Measurements from ENCODE around the gene ADAM30.

ADAM30 gene

DNA sequence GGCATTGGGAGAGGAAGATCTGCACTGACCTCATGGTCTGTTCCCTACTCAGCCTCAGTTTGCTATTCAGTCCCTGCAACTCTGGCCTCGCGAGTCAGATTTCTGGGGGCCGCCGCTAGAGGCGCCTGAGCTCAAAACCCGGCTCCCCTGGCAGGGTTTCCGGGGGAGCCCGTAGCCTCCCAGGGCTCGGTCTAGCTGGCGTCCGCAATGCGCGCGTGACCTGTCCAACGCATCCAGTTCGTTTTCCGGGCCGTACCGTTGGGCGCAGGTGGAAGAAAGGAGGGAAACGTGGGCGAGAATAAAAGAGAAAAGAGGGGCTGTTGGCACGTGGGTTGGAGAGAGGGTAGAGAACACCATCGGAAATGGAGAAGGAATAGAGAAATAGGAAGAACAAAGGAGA lies at the start of gene ADAM30:
TSS of gene ADAM30 (minus strand) at position 213 of the 400 bp plus-strand sequence. CDS start at position 34, 179 bp downstream.
- DNase-seq = no peak

GRCh38 chr1:119943216-119943615 lies 46.9 kb upstream of the ADAM30 start:
- DNase-seq = no peak

DNA sequence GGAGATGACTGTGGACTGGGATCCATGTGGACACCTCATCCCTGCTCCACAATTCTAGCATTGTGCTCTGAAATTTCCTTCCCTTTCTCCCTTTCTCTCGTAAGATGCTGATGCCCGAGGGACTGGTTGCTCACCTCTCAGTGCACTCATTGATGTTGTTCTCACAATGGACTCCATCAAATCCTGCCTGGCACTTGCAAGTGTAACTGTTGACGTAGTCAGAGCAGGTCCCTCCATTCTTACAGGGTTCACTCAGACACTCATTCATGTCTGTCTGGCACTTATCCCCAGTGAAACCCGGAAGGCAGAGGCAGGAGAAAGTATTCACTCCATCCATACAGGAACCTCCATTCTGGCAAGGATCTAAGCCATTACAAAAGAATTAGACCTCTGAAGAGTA lies 45.1 kb upstream of the ADAM30 start:
- DNase-seq = no peak

GRCh38 chr1:119940697-119941096 lies 44.4 kb upstream of the ADAM30 start:
- no peak for DNase-seq

DNA sequence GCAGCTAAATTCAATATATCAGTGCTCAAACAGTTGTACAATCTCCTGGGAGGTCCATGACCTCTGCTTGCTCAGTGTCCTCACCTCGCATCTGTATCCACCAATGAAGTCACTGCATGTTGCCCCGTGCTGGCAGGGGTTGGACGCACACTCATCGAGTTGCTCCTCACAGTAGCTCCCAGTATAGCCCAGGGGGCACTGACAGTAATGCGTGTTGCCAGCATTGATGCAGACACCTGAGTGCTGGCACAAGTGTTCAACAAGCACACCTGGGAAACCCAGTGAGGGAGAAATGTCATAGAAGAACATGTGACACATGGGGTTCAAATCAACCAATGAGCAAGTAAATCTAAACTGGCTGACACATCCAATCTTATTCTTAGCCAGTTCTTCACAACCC lies 40.9 kb upstream of the ADAM30 start:
- no peak for DNase-seq

DNA sequence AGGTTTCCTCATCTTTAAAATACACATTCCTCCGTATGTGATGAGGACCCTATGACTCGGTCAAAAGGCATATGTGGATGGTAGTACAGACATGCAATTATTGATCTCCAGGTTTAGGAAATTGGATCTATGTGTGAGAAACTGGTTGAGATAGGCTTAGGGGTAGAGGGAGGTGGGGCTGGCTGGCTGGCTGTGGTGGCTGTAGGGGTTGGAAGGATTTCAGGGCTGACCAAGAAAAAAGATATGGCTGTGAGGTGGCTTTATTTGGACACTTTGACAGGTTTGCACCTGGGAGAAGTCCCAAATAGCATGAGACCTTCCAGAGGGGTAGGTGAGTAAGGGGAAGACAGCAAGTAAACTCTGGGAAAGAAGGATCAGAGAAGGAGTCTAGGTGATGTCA lies 39.6 kb upstream of the ADAM30 start:
- DNase-seq = no peak

GRCh38 chr1:119935373-119935772 lies 39.1 kb upstream of the ADAM30 start:
- DNase-seq = no peak

- DNase-seq = no peak
These were observed 37.1 kb upstream of the ADAM30 start for GRCh38 chr1:119933397-119933796.

GRCh38 chr1:119929643-119930315 lies 33.5 kb upstream of the ADAM30 start:
- no peak for DNase-seq

GRCh38 chr1:119926553-119926952 lies 30.2 kb upstream of the ADAM30 start:
- no peak for DNase-seq

DNA sequence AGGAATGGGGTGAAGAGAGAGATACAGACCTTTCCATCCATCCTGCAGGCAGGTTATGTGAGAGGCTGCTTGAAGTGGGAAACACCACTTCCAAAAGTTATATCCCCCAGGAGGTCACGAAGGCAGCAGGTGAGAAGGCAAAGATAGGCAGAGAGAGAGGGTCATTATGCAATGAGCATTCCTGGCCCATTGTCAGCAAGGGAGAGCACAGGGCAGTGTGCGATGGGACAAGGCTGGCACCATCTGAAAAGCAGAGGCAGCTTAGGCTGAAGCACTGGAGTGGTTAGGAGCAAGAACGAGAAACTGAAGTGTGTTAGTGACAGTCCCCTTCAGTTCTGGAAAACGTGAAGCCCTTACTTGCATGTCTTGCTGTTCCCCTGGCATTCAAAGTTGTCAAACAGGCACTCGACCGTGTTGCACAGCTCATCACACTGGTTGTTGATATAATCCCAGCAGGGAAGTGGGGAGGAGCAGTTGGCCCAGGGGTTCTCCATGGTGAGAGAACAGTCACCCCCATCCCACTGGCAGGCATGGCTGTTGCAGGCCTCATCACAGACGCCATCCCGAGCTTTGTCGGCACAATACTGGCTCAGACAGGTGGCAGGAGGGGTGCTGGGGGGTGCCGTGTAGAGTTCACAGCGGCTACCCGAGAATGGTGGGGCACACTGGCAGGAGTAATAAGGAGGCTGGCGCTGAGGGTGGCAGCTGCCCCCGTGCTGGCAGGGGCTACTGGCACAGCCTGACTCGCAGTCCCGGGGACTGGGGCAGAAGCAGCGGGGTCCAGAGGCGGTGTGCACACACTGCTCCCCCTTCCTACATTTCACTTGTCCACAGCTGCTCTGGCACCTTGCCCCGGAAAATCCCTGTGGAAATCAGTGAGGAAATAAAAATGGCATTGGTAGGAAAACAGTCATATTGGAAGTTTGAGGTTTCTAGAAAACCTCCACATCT lies 28.9 kb upstream of the ADAM30 start:
- DNase-seq = no peak

- DNase-seq = no peak
These were observed 24.0 kb upstream of the ADAM30 start for GRCh38 chr1:119920104-119920968.

DNA sequence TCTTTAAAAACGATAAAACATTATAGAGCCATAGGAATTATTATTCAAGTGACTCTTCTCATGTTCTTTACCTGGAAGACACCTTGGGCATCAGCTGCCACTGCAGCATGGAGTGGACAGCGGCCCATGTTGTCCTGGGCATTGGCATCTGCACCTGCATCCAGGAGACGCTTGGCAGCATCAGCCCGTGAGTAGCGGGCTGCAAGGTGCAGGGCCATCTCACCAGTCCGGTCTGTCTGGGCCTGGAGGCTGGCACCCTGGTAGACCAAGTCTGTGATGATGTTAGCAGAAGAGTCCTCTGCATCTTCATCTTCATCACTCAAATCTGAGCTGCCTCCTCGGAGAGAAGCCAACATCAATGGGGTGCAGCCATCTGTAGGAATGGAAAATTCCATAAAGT lies 22.9 kb upstream of the ADAM30 start:
- DNase-seq = no peak

GRCh38 chr1:119918301-119918700 lies 22.0 kb upstream of the ADAM30 start:
- no peak for DNase-seq

- no peak for DNase-seq
These were observed 21.2 kb upstream of the ADAM30 start for GRCh38 chr1:119917304-119918055.

DNA sequence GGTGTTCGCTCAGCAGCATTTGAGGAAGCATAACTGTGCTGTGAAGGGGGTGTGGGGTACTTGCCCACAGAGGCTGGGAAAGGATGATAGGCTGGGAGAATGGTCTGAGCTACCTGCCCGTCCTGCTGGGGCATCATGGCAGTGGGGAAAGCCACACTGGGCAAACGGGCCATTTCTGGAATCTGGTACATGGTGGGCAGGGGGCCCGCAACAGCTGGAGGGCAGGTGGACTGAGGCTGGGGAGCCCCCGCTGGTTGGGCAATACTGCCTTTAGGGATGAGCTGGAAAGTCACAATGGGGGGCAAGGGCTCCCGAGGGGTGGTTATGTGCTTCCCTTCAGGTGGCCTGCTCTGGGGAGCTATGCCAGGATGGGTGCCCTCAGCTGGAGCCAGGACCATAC lies 19.2 kb upstream of the ADAM30 start:
- no peak for DNase-seq

GRCh38 chr1:119914071-119914470 lies 17.8 kb upstream of the ADAM30 start:
- no peak for DNase-seq

- DNase-seq = no peak
These were observed 16.6 kb upstream of the ADAM30 start for GRCh38 chr1:119912963-119913362.

GRCh38 chr1:119911775-119912174 lies 15.5 kb upstream of the ADAM30 start:
- DNase-seq = no peak

- no peak for DNase-seq
These were observed 14.3 kb upstream of the ADAM30 start for GRCh38 chr1:119910618-119911017.

DNA sequence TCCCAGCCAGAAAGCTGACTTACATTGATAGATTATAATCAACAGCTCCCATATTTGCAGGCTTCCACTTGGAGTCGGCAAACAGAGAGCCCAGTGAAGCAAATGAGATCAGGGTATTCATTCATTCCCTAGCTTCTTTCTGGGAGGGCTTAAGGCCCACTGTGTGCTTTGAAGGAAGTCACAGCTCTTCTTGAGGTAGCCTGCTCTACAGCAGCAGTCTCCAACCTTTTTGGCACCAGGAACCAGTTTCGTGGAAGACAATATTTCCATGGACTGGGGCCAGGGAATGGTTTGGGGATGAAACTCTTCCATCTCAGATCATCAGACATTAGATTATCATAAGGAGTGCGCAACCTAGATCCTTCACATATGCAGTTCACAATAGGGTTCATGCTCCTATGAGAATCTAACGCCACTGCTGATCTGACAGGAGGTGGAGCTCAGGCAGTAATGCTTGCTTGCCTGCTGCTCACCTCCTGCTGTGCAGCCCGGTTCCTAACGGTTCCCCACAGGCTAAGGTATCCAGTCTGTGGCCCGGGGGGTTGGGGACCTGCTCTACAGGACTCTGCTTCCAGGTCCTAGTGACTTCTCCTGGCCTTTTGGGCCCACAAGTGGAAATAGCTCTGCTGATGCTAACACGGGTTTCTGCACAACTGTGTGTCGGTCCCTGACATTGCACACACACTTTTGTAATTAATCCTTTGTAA lies 13.7 kb upstream of the ADAM30 start:
- no peak for DNase-seq

- no peak for DNase-seq
These were observed 12.3 kb upstream of the ADAM30 start for GRCh38 chr1:119908661-119909060.

Measured in activated T-cell treated with anti-CD3 and anti-CD28 coated beads, Interleukin-2, amount 50 U/mL, for 1 hour (primary cell).